SKM-1 (cell line): Measurements from ENCODE around the gene TMEM223.
"Not testable (repeated sequence)": the region's sequence is repeated elsewhere in the genome, so short reads cannot be mapped to it uniquely, and the experiment has no call there.

Experiments
- DNase-seq: peaks from one replicate; lab custom pipeline; 2025; ENCODE audit not compliant: unreplicated experiment; lab: John Stamatoyannopoulos, UW

TMEM223 gene

DNA sequence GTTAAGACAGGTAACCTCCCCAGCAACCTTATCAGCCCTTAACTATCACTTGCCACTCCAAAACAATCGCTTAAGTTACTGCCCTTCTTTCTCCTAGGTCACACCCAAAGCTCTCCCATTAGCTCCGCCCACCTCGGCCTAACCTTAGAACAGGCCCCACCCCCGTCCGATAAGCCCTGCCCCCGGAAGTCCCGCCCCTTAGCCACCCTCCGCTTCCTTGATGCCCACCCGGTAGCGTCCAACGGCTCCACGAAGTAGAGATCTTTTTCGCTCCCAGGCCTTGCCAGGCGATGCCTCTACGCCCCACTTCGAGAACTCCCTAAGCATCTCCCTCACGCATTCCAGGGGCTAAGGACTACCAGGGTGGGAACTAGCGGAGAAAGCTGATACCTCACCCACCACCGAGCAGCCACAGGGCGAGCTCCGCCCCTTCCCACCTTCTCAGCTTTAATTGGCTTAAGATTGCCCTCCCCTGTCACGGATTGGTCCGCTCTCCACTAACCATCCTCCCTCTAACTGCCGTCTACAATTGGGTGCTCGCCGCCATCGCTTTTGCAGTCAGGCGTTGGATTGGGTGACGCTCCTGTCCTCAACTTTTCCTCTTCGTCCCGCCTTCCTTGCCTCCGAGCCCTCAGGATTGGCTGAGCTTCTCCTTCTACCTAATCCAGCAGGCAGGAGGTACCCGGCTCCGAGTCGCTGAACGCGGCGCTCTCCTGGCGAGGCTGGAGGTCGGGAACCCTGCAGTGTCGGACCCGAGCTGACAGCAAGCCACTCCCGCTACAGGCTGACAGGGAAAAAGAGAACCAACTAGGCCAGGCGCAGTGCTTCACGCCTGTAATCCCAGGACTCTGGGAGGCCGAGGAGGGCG, 37.8 kb downstream of the TMEM223 start, which contains the start of gene ZBTB3:
TSS of gene ZBTB3 (minus strand) at position 425 of the 868 bp plus-strand sequence. CDS start 496 bp downstream, outside the sequence.
- peak; percentile 99 for DNase-seq

DNA sequence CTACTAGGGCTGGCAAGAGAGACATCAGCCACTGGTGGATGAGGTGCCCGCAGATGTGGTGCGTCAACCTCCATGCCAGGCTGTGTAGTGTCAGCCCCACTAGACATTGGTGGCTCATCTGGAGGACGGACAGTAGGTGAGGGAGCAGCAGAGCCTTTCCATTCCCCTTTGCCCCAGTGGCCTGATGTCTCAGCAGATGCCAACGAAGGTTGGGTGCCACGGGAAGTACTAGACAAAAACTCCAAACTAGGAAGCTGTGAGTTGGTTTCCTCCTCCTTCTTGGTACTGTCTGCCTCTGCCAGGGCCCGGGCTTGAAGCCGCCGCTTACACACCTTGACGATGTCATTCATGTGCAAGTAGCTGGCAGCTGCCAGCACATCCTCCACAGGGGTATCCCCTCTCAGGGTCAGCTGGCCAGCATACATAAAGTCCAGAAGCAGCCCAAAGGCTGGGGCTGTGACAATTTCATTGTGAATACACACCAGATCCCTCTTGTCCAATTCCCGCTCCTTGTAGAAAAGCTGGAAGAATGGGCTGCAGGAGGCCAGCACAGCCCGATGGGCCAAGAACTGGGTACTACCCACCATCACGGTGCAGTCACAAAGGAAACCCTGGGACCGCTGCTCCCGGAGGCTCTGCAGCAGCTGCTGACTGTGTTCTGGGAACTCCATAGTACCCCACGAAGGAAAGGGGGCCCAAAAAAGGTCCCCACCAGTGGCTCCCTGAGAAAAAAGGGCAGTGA, 38.6 kb downstream of the TMEM223 start:
- no peak for DNase-seq

DNA sequence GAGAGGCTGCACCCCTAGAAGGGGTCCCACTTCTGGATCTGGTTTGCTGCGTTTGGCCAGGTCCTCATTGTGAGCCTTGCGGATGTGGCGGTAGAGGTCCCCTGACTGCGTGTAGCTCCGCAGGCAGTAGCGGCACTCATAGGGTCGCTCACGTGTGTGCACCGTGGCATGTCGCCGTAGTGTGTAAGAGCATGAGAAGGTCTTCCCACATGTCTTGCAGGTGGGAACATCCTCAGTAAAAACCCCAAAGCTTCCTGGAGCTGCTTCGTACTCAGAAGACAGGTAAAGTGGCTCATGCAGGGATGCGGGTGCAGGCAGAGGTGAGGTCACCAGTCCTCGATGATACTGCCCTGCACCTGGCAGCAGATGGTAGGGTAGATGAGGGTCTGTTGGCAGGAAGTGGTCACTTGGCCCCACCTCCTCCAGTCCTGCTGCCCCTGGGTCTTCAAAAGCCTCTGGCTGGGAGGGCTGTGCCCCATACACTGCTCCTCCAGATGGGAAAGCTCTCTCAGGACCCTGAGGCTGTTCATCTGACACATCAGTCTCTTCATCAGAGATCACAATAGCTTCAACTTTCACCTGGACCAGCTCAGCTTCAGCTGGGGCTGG, 39.5 kb downstream of the TMEM223 start:
- no peak for DNase-seq

DNA sequence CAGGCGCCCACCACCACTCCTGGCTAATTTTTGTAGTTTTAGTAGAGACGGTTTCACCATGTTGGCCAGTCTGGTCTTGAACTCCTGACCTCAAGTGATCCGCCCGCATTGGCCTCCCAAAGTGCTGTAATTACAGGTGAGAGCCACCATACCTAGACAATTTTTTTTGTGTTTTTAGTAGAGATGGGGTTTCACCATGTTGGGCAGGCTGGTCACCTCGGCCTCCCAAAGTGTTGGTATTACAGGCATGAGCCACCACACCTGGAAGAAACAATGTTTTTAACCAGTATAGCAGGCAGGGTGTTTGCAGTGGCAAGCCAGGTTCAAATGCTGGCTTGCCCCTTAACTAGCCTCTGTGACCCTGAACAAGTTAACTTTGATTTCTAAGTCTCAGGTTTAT, 41.9 kb downstream of the TMEM223 start:
- DNase-seq, result not testable (repeated sequence)

DNA sequence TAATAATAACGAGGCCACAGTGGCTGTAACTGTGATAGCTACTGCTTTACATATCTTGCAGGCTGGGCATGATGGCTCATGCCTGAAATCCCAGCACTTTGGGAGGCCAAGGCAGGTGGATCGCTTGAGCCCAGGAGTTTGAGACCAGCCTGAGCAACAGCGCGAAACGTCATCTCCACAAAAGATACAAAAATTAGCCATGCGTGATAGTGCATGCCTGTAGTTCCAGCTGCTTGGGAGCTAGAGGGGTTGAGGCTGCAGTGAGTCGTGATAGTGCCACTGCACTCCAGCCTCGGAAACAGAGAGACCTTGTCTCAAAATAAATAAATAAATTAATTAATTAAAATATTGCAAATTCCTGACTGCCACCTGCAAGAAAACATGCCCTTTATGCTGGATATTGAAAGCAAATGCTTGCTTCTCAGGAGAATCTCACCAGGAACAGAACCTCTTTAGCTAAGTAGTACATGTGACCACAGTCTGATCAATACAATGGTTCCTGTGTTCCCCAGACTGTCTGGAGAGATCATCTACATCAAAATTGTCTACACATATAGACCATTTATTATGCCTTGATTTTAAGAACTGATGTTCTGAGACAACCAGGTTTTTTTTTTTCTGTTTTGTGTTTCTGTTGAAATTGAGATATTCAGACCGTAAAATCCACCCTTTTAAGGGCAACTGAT, 44.2 kb downstream of the TMEM223 start:
- DNase-seq, result no peak
